HL-60 (cell line): ENCODE data around the gene ASB3.

Source experiments
- CTCF ChIP-seq: IDR thresholded peaks from one replicate; pipeline ENCODE4 v1.5.1; 2011; ENCODE audit warnings: low read length, control low read depth, inconsistent platforms; ENCODE audit not compliant: insufficient read depth
- GABPA ChIP-seq: IDR thresholded peaks from 2 replicates; pipeline ENCODE4 v1.6.1; 2012; ENCODE audit warnings: low read depth
- POLR2AphosphoS5 ChIP-seq: IDR thresholded peaks from 2 replicates; pipeline ENCODE4 v1.6.1; 2012; ENCODE audit warnings: low read depth
- REST ChIP-seq: IDR thresholded peaks from 2 replicates; pipeline ENCODE4 v1.6.1; 2012; ENCODE audit warnings: low read depth; ENCODE audit not compliant: insufficient replicate concordance
- SPI1 ChIP-seq: IDR thresholded peaks from 2 replicates; pipeline ENCODE4 v1.6.1; 2012; ENCODE audit warnings: low read depth, mild to moderate bottlenecking, borderline replicate concordance

- TF ChIP-seq CTCF = no peak
- TF ChIP-seq POLR2AphosphoS5 = no peak
- TF ChIP-seq REST = no peak
- TF ChIP-seq GABPA = no peak
- no peak for TF ChIP-seq SPI1
Observed at GRCh38 chr2:53821810-53822209, 35.1 kb upstream of the ASB3 start.
